ENCODE results near the gene PRR18.

The PRR18 gene

DNA sequence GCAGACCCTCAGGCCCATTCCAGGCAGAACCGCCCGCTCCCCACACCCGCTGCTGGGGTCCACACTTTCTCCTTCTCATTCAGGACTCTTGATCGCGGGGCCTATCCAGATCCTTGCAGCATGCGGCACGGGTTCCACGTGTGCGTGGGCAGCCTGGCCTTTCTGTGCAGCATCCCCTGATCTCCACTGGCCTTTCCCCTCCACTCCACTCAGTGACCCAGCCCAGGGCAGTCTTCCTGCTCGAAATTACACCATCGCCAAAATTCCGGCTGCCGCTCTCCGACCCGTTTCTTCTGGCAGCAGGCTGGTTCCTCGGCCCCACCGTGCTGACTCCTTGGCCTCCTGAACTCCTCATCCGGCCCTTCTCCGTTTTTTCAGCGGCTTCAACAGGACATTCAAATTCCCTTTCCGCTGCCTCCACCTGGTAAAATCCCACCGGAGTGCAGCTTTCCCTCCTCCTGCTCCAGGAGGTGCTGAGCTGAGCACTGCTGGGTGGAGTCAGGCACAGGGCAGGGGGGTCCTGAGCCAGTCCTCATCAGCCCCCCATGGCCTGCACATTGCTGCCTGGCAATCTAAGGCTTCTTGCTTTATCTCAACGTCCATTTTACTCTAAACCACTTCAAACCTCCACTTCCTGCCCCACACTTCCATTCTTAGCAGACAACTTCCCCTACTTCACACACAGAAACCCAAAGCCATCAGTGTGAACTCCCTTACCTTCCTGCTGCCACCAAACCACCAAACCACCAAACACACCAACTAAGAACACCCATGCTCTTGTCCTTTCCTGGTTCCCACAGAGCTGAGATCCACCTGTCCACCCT is 25.2 kb upstream of the PRR18 start:
- no peak for DNase-seq

DNA sequence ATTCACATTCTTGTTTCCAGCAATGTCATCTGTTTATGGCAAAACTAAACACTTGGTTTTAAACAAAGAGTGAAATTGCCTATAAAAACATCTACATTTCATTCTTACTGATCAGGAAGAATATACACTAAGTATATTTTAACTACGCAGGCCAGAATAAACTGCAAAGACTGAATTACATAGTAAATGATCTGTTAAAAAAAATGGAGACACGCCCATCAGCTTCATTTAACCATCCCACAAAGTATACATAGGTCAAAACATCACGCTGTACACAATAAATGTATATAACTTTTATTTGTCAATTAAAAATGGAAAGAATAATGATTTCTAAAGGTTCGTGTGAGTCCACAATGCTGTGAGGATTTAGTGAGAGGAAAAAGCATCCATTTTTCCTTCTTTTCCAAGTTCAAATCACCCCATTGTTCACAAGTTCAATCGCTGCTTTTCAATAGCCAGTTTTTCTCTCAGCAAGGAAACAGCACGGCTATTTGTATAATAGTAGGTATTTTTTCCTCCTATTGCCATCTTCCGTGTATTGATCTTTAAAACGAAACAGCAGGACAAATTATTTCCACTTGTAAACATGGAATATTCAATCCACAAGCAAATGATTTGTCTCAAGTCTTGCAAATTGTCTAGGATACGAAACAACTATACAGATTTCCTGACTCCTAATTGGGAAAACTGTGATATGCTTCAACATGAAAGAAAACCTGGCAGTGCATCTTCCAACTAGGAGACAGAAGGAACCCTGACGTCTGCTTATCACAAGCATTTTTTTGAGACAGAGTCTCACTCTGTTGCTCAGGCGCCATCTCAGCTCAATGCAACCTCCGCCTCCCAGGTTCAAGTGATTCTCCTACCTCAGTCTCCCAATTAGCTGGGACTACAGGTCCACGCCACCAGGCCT is 23.6 kb upstream of the PRR18 start:
- no peak for DNase-seq

DNA sequence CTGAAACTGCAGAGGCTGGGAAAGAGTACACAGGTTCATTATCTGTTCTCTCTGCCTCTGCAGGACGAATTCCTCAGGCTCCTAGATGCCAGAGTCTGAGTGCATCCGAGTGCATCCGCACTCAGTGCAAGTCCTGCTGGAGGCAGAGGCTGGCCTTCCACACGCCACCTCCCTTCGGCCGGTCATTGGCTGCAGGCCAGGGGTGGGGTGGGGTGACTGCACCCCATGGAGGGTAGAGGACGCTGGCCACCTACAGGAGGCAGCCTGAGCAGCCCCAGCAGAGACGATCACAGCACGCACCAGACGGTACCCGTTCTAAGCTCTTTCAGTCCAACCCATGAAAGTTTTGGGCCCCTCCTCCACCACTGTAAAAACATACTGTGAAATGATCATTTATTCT is 22.4 kb upstream of the PRR18 start:
- no peak for DNase-seq

DNA sequence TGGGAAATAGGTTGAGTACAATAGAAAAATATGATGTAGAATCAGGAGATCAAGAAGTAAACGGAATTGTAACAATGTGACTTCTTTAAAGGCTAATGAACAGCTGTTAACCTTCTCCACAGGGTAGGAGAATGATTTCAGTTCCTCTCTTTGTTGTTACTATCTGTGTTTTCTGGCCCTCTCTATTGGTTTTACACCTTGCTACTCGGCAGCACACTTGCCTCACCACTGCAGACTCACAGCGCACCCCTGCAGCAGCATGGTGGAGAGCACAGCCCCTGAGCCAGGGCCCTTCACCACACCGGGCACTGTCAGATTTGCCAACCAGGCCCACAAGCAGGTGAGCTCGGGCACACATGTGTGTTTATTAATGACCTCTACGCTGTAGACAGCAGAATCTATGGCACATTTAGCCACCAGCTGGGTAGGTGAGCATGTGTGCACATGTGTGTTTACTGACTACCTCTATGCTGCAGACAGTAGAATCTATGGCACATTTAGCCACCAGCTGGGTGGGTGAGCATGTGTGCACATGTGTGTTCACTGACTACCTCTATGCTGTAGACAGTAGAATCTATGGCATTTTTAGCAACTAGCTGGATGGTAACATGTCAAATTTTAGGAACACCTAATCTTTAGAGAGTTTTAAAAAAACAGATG is 17.3 kb upstream of the PRR18 start:
- no peak for DNase-seq

DNA sequence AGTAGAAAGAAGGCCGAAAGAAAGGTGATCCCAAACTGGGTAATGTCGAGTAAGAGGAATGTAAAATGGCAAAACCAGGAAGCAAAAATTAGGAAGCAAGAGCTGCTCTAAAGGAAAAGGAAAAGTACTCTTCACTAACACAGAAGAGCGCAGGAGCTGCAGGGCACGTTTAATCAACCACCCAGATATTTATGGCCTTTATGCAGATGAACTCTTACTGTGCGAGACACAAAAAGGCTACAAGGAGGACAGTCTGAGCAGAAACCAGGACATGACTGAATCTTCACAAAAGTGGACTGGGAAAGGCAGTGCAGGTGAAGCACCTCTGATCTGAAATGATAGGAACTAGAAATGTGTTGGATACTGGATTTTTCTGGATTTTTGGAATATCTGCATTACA is 15.2 kb upstream of the PRR18 start:
- DNase-seq: no peak

DNA sequence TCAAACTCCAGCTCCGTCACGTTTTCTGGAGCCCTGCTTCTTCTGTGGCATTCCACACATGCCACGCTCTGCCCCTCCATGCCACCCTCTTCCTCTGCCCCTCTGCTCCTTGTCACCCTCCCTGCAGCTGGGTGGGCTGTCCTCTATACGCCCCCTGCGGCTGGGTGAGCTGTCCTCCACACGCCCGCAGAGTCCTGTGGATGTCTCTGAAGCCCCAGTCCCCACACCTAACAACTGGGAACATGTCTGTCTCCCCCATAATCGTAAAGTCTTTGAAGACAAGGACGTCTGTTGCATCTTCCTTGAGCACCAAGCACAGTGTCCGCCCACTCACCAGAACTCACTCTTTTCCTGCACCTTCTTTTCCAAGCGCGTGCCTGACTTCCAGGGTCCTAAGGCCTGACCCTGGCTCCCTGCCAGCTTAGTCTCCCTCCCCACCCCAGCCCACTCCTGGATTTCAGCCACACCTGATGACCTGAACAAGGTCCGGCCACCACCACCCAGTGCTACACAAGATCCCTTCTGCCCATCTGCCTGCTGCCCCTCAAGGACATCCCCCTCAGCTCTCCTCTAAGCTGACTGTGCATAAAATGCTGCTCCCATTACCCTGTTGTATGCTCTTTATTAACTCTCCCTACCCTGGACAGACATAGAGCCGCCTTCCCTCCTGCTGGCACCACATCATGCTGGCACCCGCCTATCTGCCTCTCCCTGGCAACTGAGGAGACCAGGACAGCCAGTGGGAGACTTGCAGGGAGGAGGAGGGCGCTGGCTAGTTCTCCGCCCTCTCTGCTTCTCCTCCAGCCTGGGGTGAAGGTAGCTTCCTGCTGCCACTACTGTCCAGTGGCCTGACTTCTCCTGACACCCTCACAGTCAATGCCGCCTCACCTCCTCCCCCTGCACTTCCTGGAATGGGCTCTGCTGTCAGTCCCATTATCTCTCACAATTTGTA is 10.7 kb upstream of the PRR18 start:
- no peak for DNase-seq

DNA sequence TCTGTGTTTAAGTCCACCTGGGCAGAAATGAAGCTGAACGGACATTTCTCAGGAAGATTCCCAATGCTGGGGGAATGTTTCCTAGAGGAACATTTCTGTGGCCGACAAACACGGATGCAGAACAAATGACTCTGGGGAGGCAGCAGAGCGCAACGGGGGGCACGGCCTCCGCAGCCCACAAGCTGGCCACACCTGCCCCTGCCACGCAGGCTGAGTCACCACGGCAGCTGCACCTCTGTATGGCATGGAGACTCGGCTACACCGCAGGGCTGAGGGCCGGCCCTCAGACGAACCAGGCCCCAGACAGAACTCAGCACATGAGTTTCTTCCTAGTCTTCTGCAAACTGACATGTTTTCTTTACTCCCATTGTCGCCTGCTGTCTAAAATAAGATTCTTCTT is 10.0 kb upstream of the PRR18 start:
- no peak for DNase-seq

DNA sequence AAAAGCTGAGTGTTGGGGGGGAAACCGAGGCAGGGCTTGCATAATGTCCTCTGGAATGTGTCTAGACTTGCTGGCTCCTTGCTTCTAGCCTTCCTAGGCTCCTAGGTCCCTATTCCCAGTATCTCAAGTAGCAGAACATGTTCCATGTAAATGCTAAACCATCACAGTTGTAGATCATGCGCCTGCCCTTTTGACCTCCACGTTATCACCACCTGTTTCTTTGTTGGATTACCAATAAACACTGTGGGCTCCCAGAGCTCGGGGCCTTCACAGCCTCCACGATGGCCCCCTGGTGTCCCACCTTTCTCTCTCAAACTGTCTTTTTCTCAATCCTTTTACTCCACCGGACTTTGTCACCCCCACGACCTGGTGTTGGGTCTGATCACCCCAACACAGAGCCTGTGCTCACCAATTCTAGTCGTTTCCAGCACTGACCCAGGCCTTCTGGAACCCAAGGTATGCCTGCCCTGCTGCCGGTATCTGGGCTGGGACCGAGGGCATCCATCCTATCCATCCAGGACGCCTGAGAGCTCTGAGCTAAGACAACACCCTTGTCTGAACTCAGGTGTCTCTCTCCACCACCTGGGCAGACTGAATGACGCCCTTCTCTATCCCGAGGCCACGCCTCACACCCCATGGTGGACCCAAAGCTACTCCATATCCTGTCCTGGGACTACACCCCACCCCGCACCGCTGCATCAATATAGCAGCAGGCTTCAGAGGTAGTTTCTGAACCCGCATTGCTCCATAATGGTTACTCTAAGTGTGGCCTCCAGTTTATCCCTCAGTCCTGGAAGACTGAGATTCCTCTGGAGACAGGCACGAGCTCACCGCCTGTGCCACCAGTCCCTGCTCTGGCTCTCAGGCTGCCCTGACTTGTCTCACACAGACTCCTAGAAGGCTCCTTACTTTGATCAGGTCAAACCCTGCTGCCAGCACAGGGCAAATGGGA is 9.3 kb upstream of the PRR18 start:
- DNase-seq: no peak

DNA sequence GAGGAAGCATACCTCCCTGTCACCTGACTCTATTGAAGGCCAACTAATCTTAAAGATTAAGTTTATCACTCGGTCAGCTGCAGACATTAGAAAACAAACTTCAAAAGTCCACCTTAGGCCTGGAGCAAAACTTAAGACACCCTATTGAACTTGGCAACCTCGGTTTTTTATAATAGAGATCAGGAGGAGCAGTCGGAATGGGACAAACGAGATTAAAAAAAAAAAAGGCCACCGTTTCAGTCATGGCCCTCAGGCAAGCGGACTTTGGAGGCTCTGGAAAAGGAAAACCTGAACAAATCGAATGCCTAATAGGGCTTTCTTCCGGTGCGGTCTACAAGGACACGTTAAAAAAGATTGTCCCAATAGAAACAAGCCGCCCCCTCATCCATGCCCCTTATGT is 7.2 kb upstream of the PRR18 start:
- DNase-seq: no peak

DNA sequence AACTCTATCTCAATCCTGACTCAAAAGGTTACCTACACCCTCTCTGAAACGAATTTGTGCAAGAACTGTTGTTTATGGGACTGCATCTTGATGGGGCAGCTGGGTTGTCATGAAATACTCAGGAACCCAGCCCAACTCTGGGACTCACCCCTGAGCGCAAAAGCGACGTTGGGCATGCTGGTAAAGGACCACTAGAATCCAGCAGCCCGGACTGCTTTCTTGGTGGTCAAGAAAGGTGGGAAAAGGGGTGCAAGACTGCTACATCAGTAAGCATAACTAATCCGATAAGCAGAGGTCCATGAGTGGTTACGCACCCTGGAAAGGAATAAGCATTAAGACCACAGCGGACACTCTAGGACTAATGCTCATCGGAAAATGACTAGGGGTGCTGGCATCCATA is 6.3 kb upstream of the PRR18 start:
- DNase-seq: no peak

DNA sequence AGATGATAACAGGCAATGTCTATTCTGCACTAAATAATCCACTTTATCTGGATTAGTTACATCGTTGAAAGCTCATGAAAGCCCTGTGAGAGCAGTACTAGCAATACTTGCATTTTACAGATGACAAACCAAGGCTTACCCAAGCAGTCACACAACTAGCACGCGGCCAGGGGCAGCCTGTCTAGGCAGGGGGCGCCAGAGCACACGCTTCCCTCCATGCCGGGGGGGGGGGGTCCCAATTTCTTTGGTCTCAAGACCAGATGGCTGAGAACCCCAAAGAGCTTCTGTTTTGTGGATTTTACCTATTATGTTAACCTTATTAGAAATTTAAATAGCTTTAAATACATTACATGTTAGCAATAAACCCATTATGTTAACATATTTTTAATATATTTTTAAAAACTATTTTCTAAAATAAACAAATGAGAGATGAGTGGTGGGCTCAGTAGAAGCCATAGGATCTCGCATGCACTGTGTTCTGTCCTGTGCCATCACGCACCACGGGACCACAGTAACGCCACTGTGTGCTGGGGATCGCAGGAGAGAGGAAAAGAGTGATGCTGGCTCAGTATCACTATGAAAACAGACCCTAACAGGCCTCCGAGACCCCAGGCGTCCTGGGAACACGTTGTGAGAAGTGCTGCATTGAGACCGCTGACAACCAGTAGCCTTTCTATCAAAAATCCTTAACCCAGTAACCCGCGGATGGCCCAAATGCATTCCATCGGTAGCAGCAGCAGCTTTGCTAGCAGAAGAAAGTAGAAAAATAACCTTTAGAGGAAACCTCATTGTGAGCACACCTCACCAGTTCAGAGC is 5.3 kb upstream of the PRR18 start:
- DNase-seq: no peak

DNA sequence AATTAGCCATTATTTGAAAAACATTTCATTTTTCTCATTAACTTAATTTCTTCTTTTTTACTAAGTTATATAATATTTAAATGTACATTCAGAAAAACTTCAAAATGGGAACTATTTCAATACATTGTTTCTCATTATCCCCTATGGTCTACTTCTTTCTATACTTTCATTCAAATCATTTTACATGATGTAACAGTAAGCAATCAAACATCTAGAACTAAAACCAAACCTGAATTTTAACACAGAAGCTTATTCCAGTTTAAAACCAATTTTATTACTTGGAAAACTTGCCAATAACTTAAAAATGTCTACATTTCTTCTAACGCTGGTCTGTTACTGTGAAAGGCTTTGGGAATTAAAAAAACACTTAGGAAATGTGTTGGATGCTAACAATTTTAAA is 4.6 kb upstream of the PRR18 start:
- no peak for DNase-seq

DNA sequence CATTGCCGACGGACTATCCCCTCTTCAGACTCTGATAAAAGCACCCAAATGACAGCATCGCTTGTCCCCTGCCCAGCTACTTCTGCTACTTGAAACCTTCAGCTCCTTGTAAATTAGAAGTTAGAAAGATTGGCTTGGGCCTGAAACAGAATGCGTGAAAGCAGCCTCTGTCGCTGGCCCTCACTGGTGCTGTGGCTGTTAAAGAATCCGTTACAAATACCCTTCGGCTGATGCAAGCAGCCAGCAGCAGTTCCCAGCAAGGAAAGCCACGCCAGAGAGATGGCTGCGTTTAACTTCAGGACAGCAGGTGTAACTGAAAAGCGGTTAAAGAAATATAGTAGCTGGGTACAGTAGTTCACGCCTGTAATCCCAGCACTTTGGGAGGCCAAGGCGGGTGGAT is 2.4 kb upstream of the PRR18 start:
- no peak for DNase-seq

DNA sequence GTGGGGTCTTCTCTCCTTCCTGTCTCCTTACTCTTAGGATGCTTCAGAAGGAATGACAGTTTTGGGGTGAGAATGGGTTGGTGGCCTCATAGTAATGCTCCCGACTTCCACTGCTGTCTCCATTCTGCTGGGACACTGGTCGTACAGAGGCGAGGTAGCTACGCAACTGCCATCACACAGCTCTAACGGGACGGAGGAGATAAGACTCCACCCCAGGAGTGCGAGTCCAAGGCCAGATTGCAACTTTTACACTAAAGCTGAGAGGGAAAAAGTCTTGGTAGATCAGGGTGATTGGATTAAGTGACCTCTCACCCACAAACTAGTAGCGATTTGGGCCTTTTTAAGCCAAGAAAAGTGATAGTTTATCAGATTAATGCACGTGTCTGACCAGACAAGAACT is 1.8 kb upstream of the PRR18 start:
- no peak for DNase-seq

DNA sequence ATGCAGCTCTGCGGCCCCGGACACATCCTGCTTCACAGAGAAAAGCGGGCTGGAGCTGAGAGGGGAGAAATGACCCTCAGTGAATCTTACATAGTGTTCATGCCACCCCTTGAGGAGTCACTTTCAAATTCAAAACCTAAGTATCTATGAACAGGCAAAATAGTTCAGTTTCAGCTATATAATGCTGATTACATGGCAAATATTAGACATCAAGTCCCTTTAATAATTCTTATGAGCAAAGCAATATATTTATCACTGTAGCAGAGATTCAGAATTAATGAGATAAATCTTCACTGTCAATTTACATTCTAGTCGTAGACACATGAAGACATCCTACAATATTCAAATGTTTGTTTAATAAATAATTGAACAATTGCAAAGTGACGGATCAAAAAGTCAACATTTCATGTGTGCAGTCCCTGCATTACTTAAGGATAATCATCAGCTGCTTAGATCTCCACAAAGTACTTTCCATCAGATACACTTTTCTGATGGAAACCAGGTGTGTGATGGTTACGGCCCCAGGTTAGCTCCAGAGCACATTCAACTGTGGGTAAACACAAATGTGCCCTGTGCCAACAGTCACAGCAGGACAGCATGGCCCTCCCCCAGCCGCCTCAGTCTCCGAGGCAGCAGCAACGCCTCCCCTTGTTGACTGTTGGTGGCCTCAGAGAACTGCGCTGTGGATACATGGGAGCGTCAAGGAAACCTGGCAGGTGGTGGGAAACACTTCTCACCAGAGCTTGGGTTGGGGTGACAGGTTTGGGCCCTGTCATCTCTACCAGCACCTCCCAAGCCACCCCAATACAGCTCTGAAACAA is 787 bp upstream of the PRR18 start:
- DNase-seq: no peak

DNA sequence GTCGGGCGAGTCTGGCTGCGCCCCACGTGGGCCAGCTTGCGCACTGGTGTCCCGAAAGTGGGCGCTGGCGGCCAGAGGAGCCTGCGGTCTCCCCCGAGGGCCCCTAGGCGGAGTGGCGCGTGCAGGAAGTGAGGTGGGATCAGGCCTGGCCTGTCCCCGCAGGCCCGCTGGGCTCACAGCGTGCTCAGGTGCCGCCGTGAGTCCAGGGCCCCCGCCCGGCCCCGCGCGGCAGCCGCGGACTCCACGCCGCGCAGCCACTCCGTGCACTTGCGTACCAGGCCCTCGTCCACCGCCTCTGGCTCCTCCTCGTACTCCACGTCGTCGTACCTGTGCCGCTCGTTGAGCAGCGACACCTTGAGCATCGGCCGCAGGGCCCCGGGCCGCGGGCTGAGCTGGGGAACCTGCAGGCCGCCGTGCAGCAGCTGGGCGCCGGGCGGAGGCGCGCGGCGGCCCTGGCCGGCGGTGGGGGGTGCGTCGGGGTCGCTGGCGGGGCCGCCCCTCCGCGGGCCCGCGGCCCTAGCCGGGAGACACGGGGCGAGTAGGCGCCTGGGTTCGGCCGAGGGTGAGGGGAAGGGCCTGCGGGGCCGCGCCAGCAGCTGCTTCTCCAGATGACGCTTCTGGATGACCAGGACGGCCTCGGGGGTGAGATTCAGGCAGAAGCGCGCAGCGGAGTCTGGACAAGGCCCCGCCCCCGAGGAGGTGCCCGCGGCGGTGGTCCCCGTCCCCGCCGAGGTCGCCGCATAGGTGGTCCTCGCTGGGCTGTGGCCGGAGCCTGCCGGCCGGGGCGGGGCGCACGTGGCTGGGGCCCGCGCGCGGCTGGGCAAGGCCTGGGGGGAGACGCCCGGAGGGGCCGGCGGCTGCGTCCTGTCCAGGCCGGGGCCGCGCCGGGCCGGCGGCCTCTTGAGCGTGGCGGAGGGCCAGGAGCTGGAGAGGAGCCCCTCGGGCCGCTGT is 835 bp downstream of the PRR18 start:
- DNase-seq: no peak

DNA sequence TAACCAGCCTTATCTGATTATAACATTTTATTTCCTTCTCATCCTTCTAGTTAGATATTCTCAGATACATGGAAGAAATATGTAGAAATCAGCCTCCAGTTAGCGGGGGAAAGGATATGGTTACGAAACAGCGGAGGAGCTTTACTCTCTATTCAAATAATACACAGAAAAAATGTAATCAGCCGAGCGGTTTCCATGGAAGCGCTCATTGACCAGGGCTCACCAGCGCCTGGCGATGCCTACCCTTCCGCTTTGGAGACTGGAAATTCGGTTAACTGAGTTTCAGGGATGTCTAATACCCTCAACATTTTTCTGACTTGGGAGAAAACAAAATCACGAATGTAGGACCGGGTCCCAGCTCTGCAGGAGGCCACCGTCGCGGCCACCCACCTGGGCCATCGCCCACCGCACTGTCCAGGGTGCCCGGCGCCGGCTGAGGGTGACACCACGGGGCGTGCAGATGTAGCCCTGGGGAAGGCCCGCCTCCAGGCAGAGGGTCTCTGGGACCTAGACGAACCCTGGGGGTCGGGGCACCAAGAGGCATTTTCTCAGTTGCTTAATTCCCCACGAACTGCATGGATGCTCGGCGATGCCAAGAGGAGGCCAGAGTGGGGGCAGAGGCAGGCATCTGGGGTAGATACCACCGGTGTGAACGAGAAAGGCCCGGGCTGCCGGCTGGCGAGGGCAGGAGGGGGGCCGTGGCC is 1.7 kb downstream of the PRR18 start:
- no peak for DNase-seq

Measured in amniotic stem cell (primary cell).